Measurements from ENCODE around the gene SLBP.

The SLBP gene

DNA sequence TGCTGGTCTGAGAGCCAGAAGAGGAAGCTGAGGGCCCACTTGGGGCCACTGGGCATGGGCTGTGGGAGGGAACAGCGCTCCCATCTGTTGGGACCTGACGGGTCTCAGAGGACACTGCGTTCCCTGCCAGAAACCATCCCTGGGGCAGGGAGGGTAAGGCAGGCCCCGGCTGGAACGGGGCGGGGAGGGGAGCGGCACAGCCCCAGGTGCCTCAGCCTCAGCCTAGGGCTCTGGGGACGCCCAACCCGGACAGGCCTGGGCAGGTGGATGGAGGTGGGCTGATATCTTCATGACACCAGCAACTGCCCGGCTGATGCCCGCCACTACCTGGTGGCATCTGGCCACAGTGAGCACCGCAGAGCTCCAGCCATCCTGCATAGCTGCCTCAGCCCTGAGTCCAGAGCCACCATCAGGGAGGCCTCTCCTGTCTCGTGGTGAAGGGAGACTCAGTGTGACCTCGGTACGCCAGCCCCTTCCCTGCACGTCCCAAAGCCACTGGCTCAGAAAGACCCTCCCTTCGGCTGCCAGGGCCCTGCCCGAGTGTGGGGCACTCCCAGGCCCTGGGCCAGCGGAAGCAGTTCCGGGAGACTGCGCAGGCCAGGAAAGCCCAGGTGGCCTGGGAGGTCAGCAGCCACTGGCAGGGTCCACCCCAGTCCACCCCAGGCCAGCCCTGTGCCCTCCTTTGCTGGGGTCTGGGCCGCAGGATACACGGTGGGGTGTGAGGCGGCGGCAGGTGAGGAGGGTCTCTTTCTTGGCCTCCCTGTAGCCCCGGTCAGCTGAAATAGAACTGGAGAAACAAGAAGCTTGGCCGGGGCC, 46.4 kb upstream of the SLBP start:
- TF ChIP-seq, protein P1, sequence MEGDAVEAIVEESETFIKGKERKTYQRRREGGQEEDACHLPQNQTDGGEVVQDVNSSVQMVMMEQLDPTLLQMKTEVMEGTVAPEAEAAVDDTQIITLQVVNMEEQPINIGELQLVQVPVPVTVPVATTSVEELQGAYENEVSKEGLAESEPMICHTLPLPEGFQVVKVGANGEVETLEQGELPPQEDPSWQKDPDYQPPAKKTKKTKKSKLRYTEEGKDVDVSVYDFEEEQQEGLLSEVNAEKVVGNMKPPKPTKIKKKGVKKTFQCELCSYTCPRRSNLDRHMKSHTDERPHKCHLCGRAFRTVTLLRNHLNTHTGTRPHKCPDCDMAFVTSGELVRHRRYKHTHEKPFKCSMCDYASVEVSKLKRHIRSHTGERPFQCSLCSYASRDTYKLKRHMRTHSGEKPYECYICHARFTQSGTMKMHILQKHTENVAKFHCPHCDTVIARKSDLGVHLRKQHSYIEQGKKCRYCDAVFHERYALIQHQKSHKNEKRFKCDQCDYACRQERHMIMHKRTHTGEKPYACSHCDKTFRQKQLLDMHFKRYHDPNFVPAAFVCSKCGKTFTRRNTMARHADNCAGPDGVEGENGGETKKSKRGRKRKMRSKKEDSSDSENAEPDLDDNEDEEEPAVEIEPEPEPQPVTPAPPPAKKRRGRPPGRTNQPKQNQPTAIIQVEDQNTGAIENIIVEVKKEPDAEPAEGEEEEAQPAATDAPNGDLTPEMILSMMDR (IDR thresholded peaks at IDR 0.05), result no peak
- no peaks in the 10 kb centered on the region for H3K9me3 ChIP-seq
- peaks cover 19% of the 10 kb centered on the region for H3K27me3 ChIP-seq
- H3K4me1 ChIP-seq (ENCODE audit: control insufficient read depth in 1 of 2, insufficient read depth in 1 of 2, low read depth in 1 of 2, low read length in 1 of 2), result no peaks in the 10 kb centered on the region
- H3K4me3 ChIP-seq (ENCODE audit: low read depth in 1 of 2, low read length in 1 of 2), result no peak overlapping the region
- no peak overlapping the region for H3K27ac ChIP-seq
- no peaks in the 10 kb centered on the region for H3K36me3 ChIP-seq

DNA sequence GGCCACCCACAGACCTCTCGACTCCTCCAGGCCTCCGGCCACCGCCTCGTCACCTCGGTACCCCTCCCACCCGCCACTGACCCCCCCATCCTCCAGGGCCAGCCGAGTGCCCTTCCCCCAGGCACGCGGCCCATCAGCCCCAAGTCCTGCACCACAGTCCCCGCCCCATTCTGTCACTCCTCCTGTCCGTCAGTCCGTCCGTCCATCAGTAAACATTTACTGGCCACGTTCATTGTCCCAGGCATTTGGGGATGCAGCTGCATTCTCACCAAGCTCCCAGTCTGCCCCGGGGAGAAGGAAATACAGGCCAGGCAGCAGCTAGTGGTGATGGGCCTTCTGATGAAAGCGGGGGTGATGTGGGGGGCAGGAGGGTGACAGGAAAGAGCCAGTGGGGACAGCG, 45.7 kb upstream of the SLBP start:
- peaks cover 0 to 5% of the 10 kb centered on the region in 2 experiments for H3K4me1 ChIP-seq (ENCODE audit: control insufficient read depth in 1 of 2, insufficient read depth in 1 of 2, low read depth in 1 of 2, low read length in 1 of 2)
- peaks cover 13% of the 10 kb centered on the region for H3K27me3 ChIP-seq
- no peak overlapping the region for H3K4me3 ChIP-seq (ENCODE audit: low read depth in 1 of 2, low read length in 1 of 2)

GRCh38 chr4:1756893-1757779, 45.0 kb upstream of the SLBP start:
- Histone ChIP-seq H3K27ac (no peak overlapping the region), H3K36me3 (no peaks in the 10 kb centered on the region), H3K4me3 (ENCODE audit: low read depth in 1 of 2, low read length in 1 of 2) (no peak overlapping the region), H3K4me1 (ENCODE audit: control insufficient read depth in 1 of 2, insufficient read depth in 1 of 2, low read depth in 1 of 2, low read length in 1 of 2) (peaks cover 0 to 12% of the 10 kb centered on the region in 2 experiments), H3K27me3 (peaks cover 13% of the 10 kb centered on the region), H3K9me3 (no peaks in the 10 kb centered on the region)
- TF ChIP-seq, protein P1 (IDR thresholded peaks at IDR 0.05), result no peak

More for the DNA sequence above, 45.7 kb upstream of the SLBP start:
- TF ChIP-seq, protein P1 (IDR thresholded peaks at IDR 0.05), result no peak
- Histone ChIP-seq H3K9me3 (no peaks in the 10 kb centered on the region), H3K36me3 (no peaks in the 10 kb centered on the region), H3K27ac (no peak overlapping the region)

DNA sequence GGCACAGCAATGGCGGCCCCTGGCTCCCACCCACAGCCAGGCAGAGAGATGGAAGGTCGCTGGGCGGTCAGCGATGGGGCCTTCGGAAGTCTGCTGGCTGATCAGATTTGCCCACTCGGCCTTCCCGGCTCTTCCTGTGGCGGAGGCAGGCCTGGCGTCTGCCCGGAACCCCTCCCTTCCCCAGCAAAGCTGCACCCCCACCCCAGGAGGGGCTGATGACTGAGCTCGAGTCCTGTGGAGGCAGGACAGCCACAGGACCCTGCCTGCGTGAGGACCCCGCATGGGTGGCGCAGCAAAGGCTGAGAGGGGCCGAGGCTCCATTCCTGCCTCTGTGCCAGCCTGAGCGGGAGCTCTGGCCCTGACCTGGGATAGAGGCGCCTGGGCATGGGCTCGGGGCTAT, 44.0 kb upstream of the SLBP start:
- no peak overlapping the region for H3K4me3 ChIP-seq (ENCODE audit: low read depth in 1 of 2, low read length in 1 of 2)
- peaks cover 0 to 12% of the 10 kb centered on the region in 2 experiments for H3K4me1 ChIP-seq (ENCODE audit: control insufficient read depth in 1 of 2, insufficient read depth in 1 of 2, low read depth in 1 of 2, low read length in 1 of 2)
- peaks cover 7% of the 10 kb centered on the region for H3K27me3 ChIP-seq
- H3K27ac ChIP-seq, result no peak overlapping the region
- no peaks in the 10 kb centered on the region for H3K9me3 ChIP-seq
- H3K36me3 ChIP-seq, result no peaks in the 10 kb centered on the region
- TF ChIP-seq, protein P1 (IDR thresholded peaks at IDR 0.05), result no peak

DNA sequence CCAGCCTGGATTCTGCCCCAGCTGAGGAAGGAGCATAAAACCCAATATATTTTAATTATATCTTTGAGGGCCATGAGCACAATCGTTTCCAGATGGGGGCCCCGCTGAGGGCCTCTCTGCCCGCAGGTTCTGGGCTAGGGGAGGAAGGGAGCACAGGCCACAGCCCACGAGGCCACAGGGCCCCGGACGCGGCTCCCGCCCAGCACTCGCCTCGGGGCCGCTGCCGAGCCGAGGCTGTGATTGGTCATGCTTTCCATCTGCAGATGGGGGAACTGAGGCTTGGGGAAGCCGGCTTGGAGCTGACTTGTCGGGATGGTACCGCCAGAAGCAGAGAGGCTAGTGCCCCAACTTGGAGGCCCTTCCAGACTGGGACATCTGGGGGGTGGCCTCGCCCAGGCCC, 43.2 kb upstream of the SLBP start:
- no peaks in the 10 kb centered on the region for H3K36me3 ChIP-seq
- peaks cover 7% of the 10 kb centered on the region for H3K27me3 ChIP-seq
- H3K9me3 ChIP-seq, result no peaks in the 10 kb centered on the region
- peaks cover 0 to 12% of the 10 kb centered on the region in 2 experiments for H3K4me1 ChIP-seq (ENCODE audit: control insufficient read depth in 1 of 2, insufficient read depth in 1 of 2, low read depth in 1 of 2, low read length in 1 of 2)
- H3K27ac ChIP-seq, result no peak overlapping the region
- no peak overlapping the region for H3K4me3 ChIP-seq (ENCODE audit: low read depth in 1 of 2, low read length in 1 of 2)
- TF ChIP-seq, protein P1 (IDR thresholded peaks at IDR 0.05), result no peak

Data from neutrophil (primary cell).